HL-60 (cell line): Measurements from ENCODE around the gene CGB2.
A peak's percentile ranks its signal among the peaks of the same experiment; 100 is the strongest.
"Not testable (repeated sequence)": the region's sequence is repeated elsewhere in the genome, so short reads cannot be mapped to it uniquely, and the experiment has no call there.

Experiments used
- DNase-seq, 2 experiments: peaks; one replicate each; pipeline ENCODE4 v3.0.0-alpha.2; 2010 to 2020; ENCODE audit warnings: low read depth in 1 of 2, low spot score in 1 of 2
- H3K27ac ChIP-seq: fragments of 250-450 bp; sonication (Bioruptor Pico); replicated peaks from 2 replicates; pipeline ENCODE4 v1.5.1; 2020; ENCODE audit warnings: mild to moderate bottlenecking, moderate library complexity
- H3K27me3 ChIP-seq: fragments of 250-450 bp; sonication (Bioruptor Pico); 2 replicates; pipeline ENCODE4 v1.5.1; 2021; ENCODE audit warnings: mild to moderate bottlenecking, moderate library complexity; ENCODE audit not compliant: insufficient read depth, poor library complexity, severe bottlenecking
- H3K4me3 ChIP-seq: replicated peaks from 2 replicates; pipeline ENCODE4 v1.5.1; 2011; ENCODE audit warnings: mild to moderate bottlenecking, control low read depth, low read length; ENCODE audit not compliant: insufficient read depth
- GABPA ChIP-seq: IDR thresholded peaks from 2 replicates; pipeline ENCODE4 v1.6.1; 2012; ENCODE audit warnings: low read depth
- POLR2AphosphoS5 ChIP-seq: IDR thresholded peaks from 2 replicates; pipeline ENCODE4 v1.6.1; 2012; ENCODE audit warnings: low read depth
- SPI1 ChIP-seq: IDR thresholded peaks from 2 replicates; pipeline ENCODE4 v1.6.1; 2012; ENCODE audit warnings: low read depth, mild to moderate bottlenecking, borderline replicate concordance
- TF ChIP-seq, protein P1 (sequence below): IDR thresholded peaks from one replicate; pipeline ENCODE4 v1.5.1; 2011; ENCODE audit warnings: low read length, control low read depth, inconsistent platforms; ENCODE audit not compliant: insufficient read depth
- TF ChIP-seq, protein P2 (sequence below): IDR thresholded peaks from 2 replicates; pipeline ENCODE4 v1.6.1; 2012; ENCODE audit warnings: low read depth; ENCODE audit not compliant: insufficient replicate concordance

CGB2 gene

DNA sequence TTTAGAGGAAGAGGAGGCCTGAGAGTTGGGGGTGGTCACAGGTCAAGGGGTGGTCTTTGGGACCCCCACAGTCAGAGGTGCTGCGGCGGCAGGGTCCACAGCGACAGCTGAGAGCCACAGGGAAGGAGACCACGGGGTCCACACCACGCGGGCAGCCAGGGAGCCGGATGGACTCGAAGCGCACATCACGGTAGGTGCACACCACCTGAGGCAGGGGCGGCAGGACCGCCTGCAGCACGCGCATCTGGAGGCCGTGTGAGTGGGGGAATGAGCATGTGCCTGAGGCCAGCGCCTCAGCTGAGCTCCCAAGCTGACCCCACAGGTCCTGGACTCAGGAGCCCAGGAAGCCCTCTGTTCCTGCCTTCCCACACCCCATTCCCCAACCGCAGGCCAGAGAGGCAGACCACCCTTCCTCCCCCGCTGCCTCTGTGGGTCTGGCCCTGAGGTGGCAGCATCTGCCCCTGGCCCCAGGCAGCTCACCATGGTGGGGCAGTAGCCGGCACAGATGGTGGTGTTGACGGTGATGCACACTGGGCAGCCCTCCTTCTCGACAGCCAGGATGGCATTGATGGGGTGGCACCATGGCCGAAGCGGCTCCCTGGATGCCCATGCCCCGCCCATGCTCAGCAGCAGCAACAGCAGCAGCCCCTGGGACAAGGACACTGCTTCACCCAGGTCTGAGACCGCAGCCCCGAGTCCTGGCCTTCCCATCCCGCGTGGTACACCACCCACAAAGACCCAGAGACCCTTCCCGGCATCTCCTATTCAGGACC, 15.4 kb upstream of the CGB2 start:
- Histone ChIP-seq H3K27ac (no peak overlapping the region), H3K4me3 (no peak overlapping the region), H3K27me3 (peaks cover 34% of the 10 kb centered on the region)
- TF ChIP-seq POLR2AphosphoS5, result peak; percentile 27; the same call in 1 of the 2 replicates
- TF ChIP-seq, protein P1, sequence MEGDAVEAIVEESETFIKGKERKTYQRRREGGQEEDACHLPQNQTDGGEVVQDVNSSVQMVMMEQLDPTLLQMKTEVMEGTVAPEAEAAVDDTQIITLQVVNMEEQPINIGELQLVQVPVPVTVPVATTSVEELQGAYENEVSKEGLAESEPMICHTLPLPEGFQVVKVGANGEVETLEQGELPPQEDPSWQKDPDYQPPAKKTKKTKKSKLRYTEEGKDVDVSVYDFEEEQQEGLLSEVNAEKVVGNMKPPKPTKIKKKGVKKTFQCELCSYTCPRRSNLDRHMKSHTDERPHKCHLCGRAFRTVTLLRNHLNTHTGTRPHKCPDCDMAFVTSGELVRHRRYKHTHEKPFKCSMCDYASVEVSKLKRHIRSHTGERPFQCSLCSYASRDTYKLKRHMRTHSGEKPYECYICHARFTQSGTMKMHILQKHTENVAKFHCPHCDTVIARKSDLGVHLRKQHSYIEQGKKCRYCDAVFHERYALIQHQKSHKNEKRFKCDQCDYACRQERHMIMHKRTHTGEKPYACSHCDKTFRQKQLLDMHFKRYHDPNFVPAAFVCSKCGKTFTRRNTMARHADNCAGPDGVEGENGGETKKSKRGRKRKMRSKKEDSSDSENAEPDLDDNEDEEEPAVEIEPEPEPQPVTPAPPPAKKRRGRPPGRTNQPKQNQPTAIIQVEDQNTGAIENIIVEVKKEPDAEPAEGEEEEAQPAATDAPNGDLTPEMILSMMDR, result no peak
- no peak for DNase-seq

DNA sequence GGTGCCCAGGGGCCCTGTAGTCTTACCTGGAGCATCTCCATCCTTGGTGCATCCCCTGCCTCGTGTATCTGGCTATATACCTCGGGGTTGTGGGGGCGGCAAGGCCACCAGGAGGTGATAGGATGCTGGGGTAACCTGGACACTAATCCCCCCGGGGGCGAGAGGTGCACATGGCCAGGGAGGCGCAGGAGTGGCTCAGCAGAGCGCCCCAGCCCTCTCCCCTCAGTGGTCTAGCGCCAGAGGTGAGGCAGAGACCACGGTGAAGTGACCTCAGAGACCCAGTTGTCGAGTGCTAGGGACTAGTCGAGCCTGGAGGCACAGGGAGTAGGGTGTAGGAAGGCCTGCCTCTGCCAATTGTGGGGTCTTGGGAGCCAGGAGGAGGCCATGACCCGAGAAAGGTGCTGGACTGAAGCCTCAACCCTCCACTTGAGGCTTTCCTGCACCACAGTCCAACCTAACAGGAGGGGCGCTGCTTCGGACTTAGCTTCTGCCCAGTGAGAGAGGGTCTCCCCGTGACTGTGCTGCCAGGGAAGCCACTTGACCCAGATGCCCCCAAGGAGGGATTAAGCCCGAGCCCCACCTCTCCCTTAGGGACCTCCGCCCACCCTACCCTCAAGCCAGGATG, 14.5 kb upstream of the CGB2 start, which contains the start of gene LHB:
Gene LHB, minus strand, starts transcription at position 51 of the 625 bp plus-strand sequence. Its CDS starts 10 bp downstream, at position 41.
- Histone ChIP-seq H3K27ac (no peak within 1 kb of the TSS), H3K4me3 (peak within 1 kb of the TSS; percentile 37), H3K27me3 (peaks cover 35% of the 10 kb centered on the region)
- DNase-seq, result no peak
- TF ChIP-seq, protein P1, result no peak
- TF ChIP-seq, protein P2, sequence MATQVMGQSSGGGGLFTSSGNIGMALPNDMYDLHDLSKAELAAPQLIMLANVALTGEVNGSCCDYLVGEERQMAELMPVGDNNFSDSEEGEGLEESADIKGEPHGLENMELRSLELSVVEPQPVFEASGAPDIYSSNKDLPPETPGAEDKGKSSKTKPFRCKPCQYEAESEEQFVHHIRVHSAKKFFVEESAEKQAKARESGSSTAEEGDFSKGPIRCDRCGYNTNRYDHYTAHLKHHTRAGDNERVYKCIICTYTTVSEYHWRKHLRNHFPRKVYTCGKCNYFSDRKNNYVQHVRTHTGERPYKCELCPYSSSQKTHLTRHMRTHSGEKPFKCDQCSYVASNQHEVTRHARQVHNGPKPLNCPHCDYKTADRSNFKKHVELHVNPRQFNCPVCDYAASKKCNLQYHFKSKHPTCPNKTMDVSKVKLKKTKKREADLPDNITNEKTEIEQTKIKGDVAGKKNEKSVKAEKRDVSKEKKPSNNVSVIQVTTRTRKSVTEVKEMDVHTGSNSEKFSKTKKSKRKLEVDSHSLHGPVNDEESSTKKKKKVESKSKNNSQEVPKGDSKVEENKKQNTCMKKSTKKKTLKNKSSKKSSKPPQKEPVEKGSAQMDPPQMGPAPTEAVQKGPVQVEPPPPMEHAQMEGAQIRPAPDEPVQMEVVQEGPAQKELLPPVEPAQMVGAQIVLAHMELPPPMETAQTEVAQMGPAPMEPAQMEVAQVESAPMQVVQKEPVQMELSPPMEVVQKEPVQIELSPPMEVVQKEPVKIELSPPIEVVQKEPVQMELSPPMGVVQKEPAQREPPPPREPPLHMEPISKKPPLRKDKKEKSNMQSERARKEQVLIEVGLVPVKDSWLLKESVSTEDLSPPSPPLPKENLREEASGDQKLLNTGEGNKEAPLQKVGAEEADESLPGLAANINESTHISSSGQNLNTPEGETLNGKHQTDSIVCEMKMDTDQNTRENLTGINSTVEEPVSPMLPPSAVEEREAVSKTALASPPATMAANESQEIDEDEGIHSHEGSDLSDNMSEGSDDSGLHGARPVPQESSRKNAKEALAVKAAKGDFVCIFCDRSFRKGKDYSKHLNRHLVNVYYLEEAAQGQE, result no peak
- TF ChIP-seq POLR2AphosphoS5 (no peak), SPI1 (no peak), GABPA (no peak)

DNA sequence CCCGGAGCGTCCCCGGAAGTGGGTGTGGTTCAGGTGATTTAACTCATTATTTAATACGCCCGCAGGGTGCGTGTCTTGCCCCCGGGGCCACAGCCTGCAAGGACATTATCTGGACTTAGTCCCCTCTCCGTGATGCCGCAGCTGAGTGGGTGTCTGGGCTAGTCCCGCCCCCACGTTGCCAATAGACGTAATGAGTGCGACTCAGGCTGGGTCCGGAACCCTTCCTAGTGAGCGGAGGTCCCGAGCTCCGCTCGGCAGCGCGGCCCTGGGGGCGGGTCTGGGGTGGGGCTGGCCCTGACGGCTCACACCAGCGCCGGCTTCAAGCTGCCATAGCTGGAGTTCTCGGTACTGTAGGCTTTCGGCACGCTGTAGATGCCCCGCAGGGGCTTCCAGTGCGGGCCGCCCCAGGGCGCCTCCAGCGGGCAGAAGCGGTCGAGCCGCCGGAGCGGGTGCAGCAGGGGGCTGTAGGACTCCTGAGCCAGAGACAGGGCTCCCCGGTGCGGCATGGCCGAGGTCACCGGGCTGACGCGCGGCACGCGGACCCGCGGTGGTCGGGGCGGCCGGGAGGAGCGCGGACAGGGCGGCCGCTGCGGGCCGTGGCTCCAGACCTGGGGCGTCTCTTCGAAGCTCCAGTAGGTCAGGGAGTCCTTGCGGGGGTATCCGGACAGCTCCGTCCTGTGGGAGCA, 13.9 kb upstream of the CGB2 start:
- Histone ChIP-seq H3K4me3 (peak overlapping the region; percentile 37), H3K27me3 (peaks cover 35% of the 10 kb centered on the region), H3K27ac (no peak overlapping the region)
- peak in 1 of 2 experiments; percentile 62 for DNase-seq
- no peak for TF ChIP-seq SPI1
- TF ChIP-seq, protein P1, result peak; percentile 35

DNA sequence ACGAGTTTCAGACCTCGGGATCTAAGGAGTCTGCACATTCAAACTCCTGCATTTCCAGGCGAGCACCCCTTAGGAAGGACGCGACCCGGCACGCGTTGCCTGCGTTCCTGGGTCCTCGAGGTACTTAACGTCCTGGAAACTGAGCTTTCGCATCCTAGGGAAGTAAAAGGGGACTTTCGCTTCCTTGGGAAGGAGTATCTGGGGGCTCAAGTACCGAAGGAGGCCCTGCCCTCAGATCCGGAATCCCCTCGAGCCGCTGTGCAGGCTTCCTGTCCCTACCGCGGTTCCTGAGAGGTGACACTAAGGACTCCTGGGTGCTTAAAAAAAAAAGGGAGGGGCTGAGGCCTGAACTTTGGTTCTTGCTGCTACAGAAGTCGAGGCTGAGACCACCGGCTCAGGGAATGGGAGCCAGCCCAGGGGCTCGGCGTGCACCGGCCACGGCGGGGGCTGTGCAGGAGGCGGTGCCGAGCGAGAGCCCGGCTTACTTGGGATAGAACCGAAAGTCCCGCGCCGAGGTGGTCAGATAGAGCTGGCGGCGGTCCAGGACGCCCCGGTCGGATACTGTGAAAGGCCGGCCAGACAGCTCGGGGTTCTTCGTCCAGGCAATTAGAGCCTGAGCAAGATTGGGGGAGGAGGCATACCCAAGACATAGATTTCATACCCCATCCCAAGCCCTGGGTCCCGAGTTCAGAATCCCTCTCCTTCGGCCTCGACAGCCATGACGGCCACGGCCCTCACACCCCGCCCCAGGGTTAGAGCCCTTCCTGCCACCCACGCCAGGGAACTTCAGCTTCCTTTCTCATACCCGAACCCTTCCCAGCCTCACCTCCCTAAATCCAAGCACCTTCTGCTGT, 13.1 kb upstream of the CGB2 start:
- DNase-seq, H3K27ac ChIP-seq: not testable (repeated sequence)
- H3K27me3 ChIP-seq, result peaks cover 35% of the 10 kb centered on the region
- H3K4me3 ChIP-seq, result peak overlapping the region; percentile 6; the same call in 1 of the 2 replicates
